Measurements from ENCODE around the gene ATE1. TPM values are rescaled to one million over a fixed set of nuclear protein-coding genes. Genes with fewer than 3 reads are reported as not detected.

Gene ATE1
- total RNA-seq, 4 donors from 2014 or later, result 31.4 to 47.9 (median 38.3) TPM

GRCh38 chr10:121715969-121716368 lies 211.9 kb downstream of the ATE1 start:
- no peaks in the 10 kb centered on the region for H3K9me3 ChIP-seq

GRCh38 chr10:121715076-121715475 lies 212.8 kb downstream of the ATE1 start:
- TF ChIP-seq POLR2A (IDR thresholded peaks at IDR 0.05), result no peak
- TF ChIP-seq, protein P1, sequence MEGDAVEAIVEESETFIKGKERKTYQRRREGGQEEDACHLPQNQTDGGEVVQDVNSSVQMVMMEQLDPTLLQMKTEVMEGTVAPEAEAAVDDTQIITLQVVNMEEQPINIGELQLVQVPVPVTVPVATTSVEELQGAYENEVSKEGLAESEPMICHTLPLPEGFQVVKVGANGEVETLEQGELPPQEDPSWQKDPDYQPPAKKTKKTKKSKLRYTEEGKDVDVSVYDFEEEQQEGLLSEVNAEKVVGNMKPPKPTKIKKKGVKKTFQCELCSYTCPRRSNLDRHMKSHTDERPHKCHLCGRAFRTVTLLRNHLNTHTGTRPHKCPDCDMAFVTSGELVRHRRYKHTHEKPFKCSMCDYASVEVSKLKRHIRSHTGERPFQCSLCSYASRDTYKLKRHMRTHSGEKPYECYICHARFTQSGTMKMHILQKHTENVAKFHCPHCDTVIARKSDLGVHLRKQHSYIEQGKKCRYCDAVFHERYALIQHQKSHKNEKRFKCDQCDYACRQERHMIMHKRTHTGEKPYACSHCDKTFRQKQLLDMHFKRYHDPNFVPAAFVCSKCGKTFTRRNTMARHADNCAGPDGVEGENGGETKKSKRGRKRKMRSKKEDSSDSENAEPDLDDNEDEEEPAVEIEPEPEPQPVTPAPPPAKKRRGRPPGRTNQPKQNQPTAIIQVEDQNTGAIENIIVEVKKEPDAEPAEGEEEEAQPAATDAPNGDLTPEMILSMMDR (IDR thresholded peaks at IDR 0.05), result no peak
- H3K27ac ChIP-seq, result no peak overlapping the region
- no peaks in the 10 kb centered on the region for H3K9me3 ChIP-seq
- DNase-seq, result no peak
- H3K4me1 ChIP-seq, result no peaks in the 10 kb centered on the region
- no peaks in the 10 kb centered on the region for H3K27me3 ChIP-seq
- no peak overlapping the region for H3K4me3 ChIP-seq
- no peaks in the 10 kb centered on the region for H3K36me3 ChIP-seq

More at GRCh38 chr10:121715969-121716368, 211.9 kb downstream of the ATE1 start:
- Histone ChIP-seq H3K27ac (no peak overlapping the region), H3K27me3 (no peaks in the 10 kb centered on the region), H3K4me3 (no peak overlapping the region), H3K4me1 (no peaks in the 10 kb centered on the region), H3K36me3 (no peaks in the 10 kb centered on the region)
- no peak for DNase-seq
- TF ChIP-seq POLR2A (IDR thresholded peaks at IDR 0.05), result no peak
- TF ChIP-seq, protein P1 (IDR thresholded peaks at IDR 0.05), result no peak

DNA sequence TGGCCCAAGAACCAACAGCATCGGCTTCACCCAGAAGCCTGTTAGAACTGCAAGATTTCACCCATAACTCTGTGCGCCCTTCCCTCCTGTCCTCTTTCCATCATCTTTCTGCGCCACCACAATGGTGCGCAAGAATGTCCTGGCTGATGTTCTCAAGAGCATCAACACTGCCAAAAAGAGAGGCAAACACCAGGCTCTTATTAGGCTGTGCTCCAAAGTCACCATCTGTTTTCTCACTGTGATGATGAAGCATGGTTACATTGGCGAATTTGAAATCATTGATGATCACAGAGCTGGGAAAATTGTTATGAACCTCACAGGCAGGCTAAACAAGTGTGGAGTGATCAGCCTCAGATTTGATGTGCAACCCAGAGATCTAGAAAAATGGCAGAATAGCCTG lies 214.3 kb downstream of the ATE1 start:
- DNase-seq, result no peak
- no peaks in the 10 kb centered on the region for H3K36me3 ChIP-seq
- H3K9me3 ChIP-seq, result no peaks in the 10 kb centered on the region
- H3K27ac ChIP-seq, result no peak overlapping the region
- no peak for TF ChIP-seq POLR2A (IDR thresholded peaks at IDR 0.05)
- TF ChIP-seq, protein P1 (IDR thresholded peaks at IDR 0.05), result no peak
- H3K4me1 ChIP-seq, result no peaks in the 10 kb centered on the region
- H3K27me3 ChIP-seq, result no peaks in the 10 kb centered on the region
- no peak overlapping the region for H3K4me3 ChIP-seq

DNA sequence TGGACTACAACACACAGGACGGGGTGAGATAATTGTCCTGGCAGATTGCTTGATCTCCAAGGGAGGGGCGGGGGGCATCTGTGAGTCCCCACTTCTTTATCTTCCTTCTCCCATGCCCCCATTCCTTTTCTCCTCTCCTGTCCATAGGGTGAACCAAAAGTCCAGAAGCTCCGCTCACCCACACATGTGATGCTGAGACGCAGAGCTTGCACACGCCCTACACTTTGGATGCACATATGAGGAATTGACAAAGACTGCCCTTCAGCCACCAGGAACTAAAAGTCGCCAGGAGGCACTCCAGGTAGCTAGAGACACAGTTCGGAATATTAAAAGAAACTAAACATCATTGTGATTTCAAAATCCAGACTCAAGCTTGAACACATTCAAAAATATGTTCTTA lies 216.9 kb downstream of the ATE1 start:
- no peaks in the 10 kb centered on the region for H3K27me3 ChIP-seq
- TF ChIP-seq, protein P1 (IDR thresholded peaks at IDR 0.05), result no peak
- no peak for TF ChIP-seq POLR2A (IDR thresholded peaks at IDR 0.05)

GRCh38 chr10:121710207-121710606 lies 217.6 kb downstream of the ATE1 start:
- TF ChIP-seq, protein P1 (IDR thresholded peaks at IDR 0.05), result no peak
- no peaks in the 10 kb centered on the region for H3K9me3 ChIP-seq
- no peaks in the 10 kb centered on the region for H3K4me1 ChIP-seq
- no peaks in the 10 kb centered on the region for H3K36me3 ChIP-seq
- no peak overlapping the region for H3K4me3 ChIP-seq
- no peak for DNase-seq
- H3K27ac ChIP-seq, result no peak overlapping the region
- H3K27me3 ChIP-seq, result no peaks in the 10 kb centered on the region

More for the DNA sequence above, 216.9 kb downstream of the ATE1 start:
- Histone ChIP-seq H3K27ac (no peak overlapping the region), H3K4me1 (no peaks in the 10 kb centered on the region), H3K36me3 (no peaks in the 10 kb centered on the region), H3K4me3 (no peak overlapping the region), H3K9me3 (no peaks in the 10 kb centered on the region)
- DNase-seq, result no peak

- no peaks in the 10 kb centered on the region for H3K4me1 ChIP-seq
- DNase-seq, result no peak
- TF ChIP-seq, protein P1 (IDR thresholded peaks at IDR 0.05), result no peak
- no peak for TF ChIP-seq POLR2A (IDR thresholded peaks at IDR 0.05)
- no peaks in the 10 kb centered on the region for H3K36me3 ChIP-seq
- no peaks in the 10 kb centered on the region for H3K9me3 ChIP-seq
- H3K4me3 ChIP-seq, result no peak overlapping the region
- H3K27me3 ChIP-seq, result no peaks in the 10 kb centered on the region
- H3K27ac ChIP-seq, result no peak overlapping the region
Observed at GRCh38 chr10:121709675-121710073, 218.2 kb downstream of the ATE1 start.

Data from Peyer's patch (tissue), 4 donors.